A549 (cell line): ENCODE data around the gene DSG1.

ENCODE experiments used
- CTCF ChIP-seq: fragments of >200 bp; sonication (Bioruptor Twin); formaldehyde crosslinking; IDR thresholded peaks from 3 replicates; pipeline ENCODE4 v1.5.1; 2016
- POLR2A ChIP-seq: IDR thresholded peaks from 2 replicates; pipeline ENCODE4 v1.6.1; 2012; ENCODE audit warnings: mild to moderate bottlenecking, low read length
- RCOR1 ChIP-seq: fragments of 150-350 bp; IDR thresholded peaks from 2 replicates; pipeline ENCODE4 v1.6.1; 2014; ENCODE audit warnings: antibody characterized with exemption, low read length, low read depth
- ZC3H11A ChIP-seq: fragments of 450-650 bp; IDR thresholded peaks from 2 replicates; pipeline ENCODE4 v1.6.1; 2014; ENCODE audit warnings: antibody characterized with exemption, mild to moderate bottlenecking

DNA sequence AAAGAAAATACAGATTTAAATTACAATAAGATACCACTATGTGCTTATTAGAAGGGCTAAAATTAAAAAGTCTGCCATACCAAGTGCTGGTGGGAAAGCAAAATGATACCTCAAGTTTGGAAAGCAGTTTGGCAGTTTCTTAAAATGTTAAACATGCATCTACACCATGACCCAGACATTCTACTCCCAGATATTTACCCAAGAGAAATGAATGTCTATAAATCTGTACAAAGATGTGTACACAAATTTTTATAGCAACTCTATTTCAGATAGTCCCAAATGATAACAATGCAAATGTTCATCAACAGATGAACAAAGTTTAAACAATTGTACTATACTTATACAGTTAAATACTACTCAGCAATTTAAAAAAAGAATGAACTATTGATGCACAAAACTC, 51.5 kb downstream of the DSG1 start:
- no peak for TF ChIP-seq ZC3H11A
- no peak for TF ChIP-seq POLR2A
- no peak for TF ChIP-seq CTCF
- TF ChIP-seq RCOR1 = no peak
